ENCODE data around the gene CTDSP2.

The CTDSP2 gene

DNA sequence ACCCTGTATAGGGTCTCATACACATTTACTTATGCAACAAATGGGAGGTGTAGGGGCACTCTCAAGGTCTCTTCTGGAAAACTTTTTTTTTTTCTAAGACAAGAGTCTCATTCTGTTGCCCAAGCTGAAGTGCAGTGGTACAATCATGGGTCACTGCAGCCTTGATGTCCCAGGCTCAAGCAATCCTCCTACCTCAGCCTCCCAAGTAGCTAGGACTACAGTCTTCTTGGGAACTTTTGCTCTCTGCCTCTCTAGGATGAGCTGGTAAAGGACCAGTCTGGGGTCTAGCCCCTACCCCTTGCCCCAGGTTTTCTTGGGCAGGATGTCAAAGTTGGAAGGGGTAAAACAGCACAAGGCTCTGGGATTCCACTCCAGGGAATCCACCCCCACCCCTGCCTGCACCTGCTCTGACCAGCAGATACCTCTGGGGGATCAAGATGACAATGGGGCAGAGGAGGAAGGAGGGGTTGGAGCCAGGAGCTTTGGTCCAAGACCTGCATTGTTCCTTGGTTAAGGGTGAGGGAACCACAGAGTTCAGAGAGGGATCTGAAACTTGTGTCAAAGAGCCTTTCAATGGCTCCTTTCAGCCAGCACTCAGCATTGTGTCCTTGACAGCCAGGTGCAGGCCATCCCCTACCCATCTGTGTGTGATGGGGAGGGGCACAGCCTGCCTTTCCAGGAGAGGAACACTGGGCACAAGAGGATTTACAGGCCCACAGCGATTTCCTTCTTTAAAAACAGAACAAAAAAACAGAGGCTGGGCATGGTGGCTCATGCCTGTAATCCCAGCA is 12.2 kb downstream of the CTDSP2 start:
- H3K56ac ChIP-seq (ENCODE audit: low read length): no peak overlapping the region
- H3K27ac ChIP-seq (ENCODE audit: low read depth, low read length): no peak overlapping the region
- H2BK15ac ChIP-seq (replicated peaks; ENCODE audit: low read depth): no peak overlapping the region
- no peak overlapping the region for H4K8ac ChIP-seq (ENCODE audit: low read depth, low read length)
- H3K9ac ChIP-seq (ENCODE audit: low read length): no peak overlapping the region
- no CpG with 5 or more reads among the region's 1 CpG for WGBS (ENCODE audit: extremely low coverage, insufficient coverage, low lambda C conversion rate)
- H4K5ac ChIP-seq (ENCODE audit: low read length): no peak overlapping the region
- H3K18ac ChIP-seq (ENCODE audit: low read length): no peak overlapping the region
- H3K4me2 ChIP-seq (ENCODE audit: low read length): no peak overlapping the region
- H2BK120ac ChIP-seq (ENCODE audit: low read depth, low read length): no peak overlapping the region
- H3K23ac ChIP-seq (ENCODE audit: low read length): no peak overlapping the region
- no peak for DNase-seq
- H2BK5ac ChIP-seq (ENCODE audit: low read length): no peak overlapping the region
- peaks cover 67% of the 10 kb centered on the region for H3K79me2 ChIP-seq (ENCODE audit: control insufficient read depth, insufficient read depth, low read length)
- H3K4me3 ChIP-seq (ENCODE audit: low read length): no peak overlapping the region
- peaks cover 22% of the 10 kb centered on the region for H3K4me1 ChIP-seq (ENCODE audit: control insufficient read depth, low read depth, low read length)
- no peak overlapping the region for H3K4ac ChIP-seq (ENCODE audit: low read depth, low read length)
- no peak overlapping the region for H2AK5ac ChIP-seq (ENCODE audit: low read length)
- H3K79me1 ChIP-seq (ENCODE audit: low read length): peaks cover 36% of the 10 kb centered on the region
- no peaks in the 10 kb centered on the region for H3K36me3 ChIP-seq (ENCODE audit: control insufficient read depth, insufficient read depth, low read length)
- no peaks in the 10 kb centered on the region for H3K27me3 ChIP-seq (ENCODE audit: insufficient read depth, low read length, poor library complexity)

DNA sequence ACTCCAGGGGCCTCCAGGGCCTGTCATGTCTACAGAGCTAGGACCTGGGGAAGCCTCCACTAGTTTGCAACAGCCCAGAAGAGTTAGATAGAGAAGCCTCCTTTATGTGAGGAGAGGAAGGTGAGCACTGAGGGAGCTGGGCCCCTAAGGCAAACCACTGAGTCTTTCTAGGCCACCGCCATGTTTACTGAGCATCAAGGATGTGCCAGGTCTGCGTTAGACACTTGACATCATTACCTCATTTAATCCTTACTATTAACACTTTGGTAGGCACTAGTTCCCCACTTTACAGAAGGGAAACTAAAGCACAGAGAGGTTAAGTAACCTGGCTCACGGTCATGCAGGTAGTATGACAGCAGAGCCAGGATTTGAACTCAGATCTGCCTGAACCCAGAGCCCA is 12.9 kb downstream of the CTDSP2 start:
- Histone ChIP-seq H3K36me3 (ENCODE audit: control insufficient read depth, insufficient read depth, low read length) (no peaks in the 10 kb centered on the region), H3K27me3 (ENCODE audit: insufficient read depth, low read length, poor library complexity) (no peaks in the 10 kb centered on the region), H4K8ac (ENCODE audit: low read depth, low read length) (no peak overlapping the region), H3K4me1 (ENCODE audit: control insufficient read depth, low read depth, low read length) (peaks cover 22% of the 10 kb centered on the region), H3K23ac (ENCODE audit: low read length) (peak overlapping the region; percentile 69), H3K18ac (ENCODE audit: low read length) (no peak overlapping the region), H3K79me1 (ENCODE audit: low read length) (peaks cover 33% of the 10 kb centered on the region), H3K56ac (ENCODE audit: low read length) (no peak overlapping the region), H2BK120ac (ENCODE audit: low read depth, low read length) (no peak overlapping the region), H3K9ac (ENCODE audit: low read length) (no peak overlapping the region), H4K5ac (ENCODE audit: low read length) (no peak overlapping the region), H2BK15ac (replicated peaks; ENCODE audit: low read depth) (no peak overlapping the region), H3K4me3 (ENCODE audit: low read length) (no peak overlapping the region), H3K79me2 (ENCODE audit: control insufficient read depth, insufficient read depth, low read length) (peaks cover 62% of the 10 kb centered on the region), H2BK5ac (ENCODE audit: low read length) (no peak overlapping the region), H3K27ac (ENCODE audit: low read depth, low read length) (no peak overlapping the region), H2AK5ac (ENCODE audit: low read length) (no peak overlapping the region), H3K4me2 (ENCODE audit: low read length) (no peak overlapping the region), H3K4ac (ENCODE audit: low read depth, low read length) (no peak overlapping the region)
- WGBS (ENCODE audit: extremely low coverage, insufficient coverage, low lambda C conversion rate): no CpG with 5 or more reads among the region's 3 CpGs
- DNase-seq: no peak

DNA sequence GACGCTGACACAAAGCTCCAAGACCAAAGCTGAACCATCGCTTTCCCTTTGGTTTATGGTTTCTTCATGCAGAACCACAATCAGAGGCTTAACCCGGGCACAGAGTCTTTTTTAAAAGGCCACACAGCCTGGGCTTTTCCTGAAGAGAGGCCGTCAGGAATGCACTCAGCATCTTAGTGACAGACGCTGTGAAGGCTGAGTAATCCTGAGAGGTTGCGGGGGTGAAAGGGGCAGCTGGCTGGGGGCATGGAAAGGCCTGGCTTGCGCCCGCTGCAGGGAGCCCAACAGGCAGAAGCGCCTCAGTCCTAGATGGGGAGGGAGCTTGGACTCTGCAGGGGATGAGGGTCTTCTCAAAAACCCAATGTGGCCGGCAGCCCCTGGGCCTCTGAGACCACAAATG is 13.6 kb downstream of the CTDSP2 start:
- Histone ChIP-seq H2AK5ac (ENCODE audit: low read length) (no peak overlapping the region), H3K56ac (ENCODE audit: low read length) (no peak overlapping the region), H3K36me3 (ENCODE audit: control insufficient read depth, insufficient read depth, low read length) (no peaks in the 10 kb centered on the region), H3K9ac (ENCODE audit: low read length) (no peak overlapping the region), H2BK15ac (replicated peaks; ENCODE audit: low read depth) (no peak overlapping the region), H3K4me1 (ENCODE audit: control insufficient read depth, low read depth, low read length) (peaks cover 19% of the 10 kb centered on the region), H3K79me2 (ENCODE audit: control insufficient read depth, insufficient read depth, low read length) (peaks cover 56% of the 10 kb centered on the region), H3K4me3 (ENCODE audit: low read length) (no peak overlapping the region), H3K23ac (ENCODE audit: low read length) (no peak overlapping the region), H3K4me2 (ENCODE audit: low read length) (no peak overlapping the region), H3K27me3 (ENCODE audit: insufficient read depth, low read length, poor library complexity) (no peaks in the 10 kb centered on the region), H3K4ac (ENCODE audit: low read depth, low read length) (no peak overlapping the region), H3K18ac (ENCODE audit: low read length) (no peak overlapping the region), H2BK5ac (ENCODE audit: low read length) (no peak overlapping the region), H4K5ac (ENCODE audit: low read length) (no peak overlapping the region), H3K79me1 (ENCODE audit: low read length) (peaks cover 33% of the 10 kb centered on the region), H3K27ac (ENCODE audit: low read depth, low read length) (no peak overlapping the region), H2BK120ac (ENCODE audit: low read depth, low read length) (no peak overlapping the region), H4K8ac (ENCODE audit: low read depth, low read length) (no peak overlapping the region)
- WGBS (ENCODE audit: extremely low coverage, insufficient coverage, low lambda C conversion rate): no CpG with 5 or more reads among the region's 10 CpGs
- peak; percentile 58 for DNase-seq

DNA sequence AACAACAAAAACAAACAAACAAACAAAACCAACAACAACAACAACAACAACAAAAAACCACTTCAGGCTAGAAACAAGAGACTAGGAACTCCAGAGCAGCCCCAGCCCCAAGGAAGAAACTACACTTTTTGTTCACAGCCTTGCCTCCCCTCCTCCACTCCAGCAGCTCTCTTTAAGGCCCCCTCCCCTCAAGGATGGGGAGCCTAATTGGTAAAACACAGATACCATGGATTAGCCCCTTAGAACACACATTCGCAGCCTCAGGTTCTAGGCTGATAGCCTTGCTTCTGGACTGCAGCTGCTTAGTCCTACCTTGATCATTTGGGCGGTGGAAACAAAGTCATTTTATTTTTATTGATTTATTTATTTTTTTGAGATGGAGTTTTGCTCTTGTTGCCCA is 16.1 kb downstream of the CTDSP2 start:
- no peak overlapping the region for H3K4ac ChIP-seq (ENCODE audit: low read depth, low read length)
- no peak overlapping the region for H3K18ac ChIP-seq (ENCODE audit: low read length)
- H2AK5ac ChIP-seq (ENCODE audit: low read length): no peak overlapping the region
- no peak overlapping the region for H3K4me2 ChIP-seq (ENCODE audit: low read length)
- no peak overlapping the region for H3K4me3 ChIP-seq (ENCODE audit: low read length)
- H2BK5ac ChIP-seq (ENCODE audit: low read length): no peak overlapping the region
- DNase-seq: no peak
- peaks cover 32% of the 10 kb centered on the region for H3K79me2 ChIP-seq (ENCODE audit: control insufficient read depth, insufficient read depth, low read length)
- H4K8ac ChIP-seq (ENCODE audit: low read depth, low read length): no peak overlapping the region
- H3K27ac ChIP-seq (ENCODE audit: low read depth, low read length): no peak overlapping the region
- no peaks in the 10 kb centered on the region for H3K27me3 ChIP-seq (ENCODE audit: insufficient read depth, low read length, poor library complexity)
- H2BK120ac ChIP-seq (ENCODE audit: low read depth, low read length): no peak overlapping the region
- H3K4me1 ChIP-seq (ENCODE audit: control insufficient read depth, low read depth, low read length): peaks cover 4% of the 10 kb centered on the region
- no CpG with 5 or more reads among the region's 2 CpGs for WGBS (ENCODE audit: extremely low coverage, insufficient coverage, low lambda C conversion rate)
- peaks cover 17% of the 10 kb centered on the region for H3K36me3 ChIP-seq (ENCODE audit: control insufficient read depth, insufficient read depth, low read length)
- no peak overlapping the region for H3K23ac ChIP-seq (ENCODE audit: low read length)
- peaks cover 23% of the 10 kb centered on the region for H3K79me1 ChIP-seq (ENCODE audit: low read length)
- no peak overlapping the region for H4K5ac ChIP-seq (ENCODE audit: low read length)
- no peak overlapping the region for H3K9ac ChIP-seq (ENCODE audit: low read length)
- H3K56ac ChIP-seq (ENCODE audit: low read length): no peak overlapping the region
- H2BK15ac ChIP-seq (replicated peaks; ENCODE audit: low read depth): no peak overlapping the region

DNA sequence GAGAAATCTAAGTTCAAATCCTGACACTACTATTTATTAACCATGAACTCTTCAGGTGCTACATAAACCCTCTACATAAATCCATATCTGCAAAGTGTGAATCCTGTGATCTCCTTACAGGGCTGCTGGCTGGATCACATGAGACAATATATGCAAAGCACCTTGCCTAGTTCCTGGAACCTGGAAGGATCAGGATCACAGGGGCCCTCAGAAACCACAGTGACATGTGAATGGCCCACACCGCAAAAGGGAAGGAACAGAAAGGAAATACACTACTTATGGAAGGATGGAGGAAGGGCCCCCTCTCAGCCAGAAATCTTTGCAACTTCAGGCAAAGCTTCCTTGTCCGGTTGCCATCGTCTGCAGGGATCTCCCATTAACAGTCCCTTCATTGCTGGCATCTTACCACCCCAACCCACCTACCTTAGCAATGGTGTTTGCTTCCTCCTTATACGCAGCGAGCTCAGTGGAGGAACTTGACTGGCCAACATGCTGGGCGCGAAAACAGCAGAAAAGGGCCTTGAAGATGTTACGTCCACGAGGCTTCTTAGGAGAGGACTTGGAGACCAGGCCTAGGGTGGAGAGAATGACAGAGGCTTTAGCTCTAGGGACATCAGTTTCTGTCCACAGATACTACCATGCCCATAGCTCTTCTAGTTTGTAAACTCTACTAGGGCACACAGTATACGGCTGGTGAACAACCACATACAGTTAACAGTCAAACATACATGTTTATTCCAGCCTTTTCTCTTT is 17.3 kb downstream of the CTDSP2 start:
- no CpG with 5 or more reads among the region's 10 CpGs for WGBS (ENCODE audit: extremely low coverage, insufficient coverage, low lambda C conversion rate)
- H2BK120ac ChIP-seq (ENCODE audit: low read depth, low read length): no peak overlapping the region
- H2AK5ac ChIP-seq (ENCODE audit: low read length): no peak overlapping the region
- no peaks in the 10 kb centered on the region for H3K27me3 ChIP-seq (ENCODE audit: insufficient read depth, low read length, poor library complexity)
- peaks cover 23% of the 10 kb centered on the region for H3K36me3 ChIP-seq (ENCODE audit: control insufficient read depth, insufficient read depth, low read length)
- no peak overlapping the region for H3K4me2 ChIP-seq (ENCODE audit: low read length)
- no peak overlapping the region for H3K18ac ChIP-seq (ENCODE audit: low read length)
- no peak overlapping the region for H4K8ac ChIP-seq (ENCODE audit: low read depth, low read length)
- no peak overlapping the region for H3K4me3 ChIP-seq (ENCODE audit: low read length)
- no peak overlapping the region for H3K23ac ChIP-seq (ENCODE audit: low read length)
- H3K4ac ChIP-seq (ENCODE audit: low read depth, low read length): no peak overlapping the region
- no peak overlapping the region for H3K9ac ChIP-seq (ENCODE audit: low read length)
- DNase-seq: no peak
- no peak overlapping the region for H4K5ac ChIP-seq (ENCODE audit: low read length)
- no peak overlapping the region for H2BK5ac ChIP-seq (ENCODE audit: low read length)
- H3K56ac ChIP-seq (ENCODE audit: low read length): no peak overlapping the region
- peaks cover 22% of the 10 kb centered on the region for H3K79me1 ChIP-seq (ENCODE audit: low read length)
- no peak overlapping the region for H3K27ac ChIP-seq (ENCODE audit: low read depth, low read length)
- H3K4me1 ChIP-seq (ENCODE audit: control insufficient read depth, low read depth, low read length): peaks cover 4% of the 10 kb centered on the region
- no peak overlapping the region for H2BK15ac ChIP-seq (replicated peaks; ENCODE audit: low read depth)
- peaks cover 25% of the 10 kb centered on the region for H3K79me2 ChIP-seq (ENCODE audit: control insufficient read depth, insufficient read depth, low read length)
